ENCODE data around the gene HELZ2.

Gene HELZ2

DNA sequence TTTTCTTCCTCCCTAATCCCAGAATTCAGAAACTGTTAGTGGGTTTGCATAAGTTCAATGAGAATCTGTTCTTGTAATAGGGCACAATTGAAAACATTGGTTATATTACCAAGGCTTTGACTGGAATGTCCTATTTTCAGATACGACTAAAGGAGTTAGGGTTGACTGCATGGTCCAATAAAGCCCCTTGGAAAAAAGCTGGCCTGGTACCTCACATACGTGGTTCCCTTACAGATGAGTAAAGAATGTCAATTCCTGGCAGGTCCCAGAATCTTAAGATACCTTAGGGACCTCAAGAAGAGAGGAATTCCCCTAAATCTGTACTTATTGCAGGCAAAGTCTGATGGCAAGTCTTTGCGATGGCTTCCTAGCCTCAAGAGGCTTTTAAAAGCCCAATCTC is 48.9 kb downstream of the HELZ2 start:
- no peak for DNase-seq (ENCODE audit: low read depth in 1 of 2, low spot score in 1 of 2)

All from activated T-helper 1 cell treated with anti-CD3 and anti-CD28 coated beads, Interleukin-2, amount 50 U/mL, for 16 hours (primary cell).